ENCODE measurements around the gene SPACA9. TPM values are rescaled to one million over a fixed set of nuclear protein-coding genes. Genes with fewer than 3 reads are reported as not detected.

The SPACA9 gene
- total RNA-seq, 1 experiment from 2014 or later, result 1.3 TPM

- H4K91ac ChIP-seq (ENCODE audit: insufficient read length, low read depth, low read length), result no peak overlapping the region
- no peak overlapping the region for H3K27ac Mint-ChIP-seq
- no peaks in the 10 kb centered on the region for H3K27me3 ChIP-seq (ENCODE audit: insufficient read depth, low read length)
- H3K4me3 Mint-ChIP-seq, result no peak overlapping the region
- no peaks in the 10 kb centered on the region for H3K27me3 Mint-ChIP-seq (ENCODE audit: low read depth)
- no peaks in the 10 kb centered on the region for H3K79me1 ChIP-seq (ENCODE audit: insufficient read depth, low read depth, low read length, poor library complexity, severe bottlenecking)
- no peak overlapping the region for H3K9ac ChIP-seq (ENCODE audit: extremely low read depth, insufficient read length, low read length)
- TF ChIP-seq, protein P1, sequence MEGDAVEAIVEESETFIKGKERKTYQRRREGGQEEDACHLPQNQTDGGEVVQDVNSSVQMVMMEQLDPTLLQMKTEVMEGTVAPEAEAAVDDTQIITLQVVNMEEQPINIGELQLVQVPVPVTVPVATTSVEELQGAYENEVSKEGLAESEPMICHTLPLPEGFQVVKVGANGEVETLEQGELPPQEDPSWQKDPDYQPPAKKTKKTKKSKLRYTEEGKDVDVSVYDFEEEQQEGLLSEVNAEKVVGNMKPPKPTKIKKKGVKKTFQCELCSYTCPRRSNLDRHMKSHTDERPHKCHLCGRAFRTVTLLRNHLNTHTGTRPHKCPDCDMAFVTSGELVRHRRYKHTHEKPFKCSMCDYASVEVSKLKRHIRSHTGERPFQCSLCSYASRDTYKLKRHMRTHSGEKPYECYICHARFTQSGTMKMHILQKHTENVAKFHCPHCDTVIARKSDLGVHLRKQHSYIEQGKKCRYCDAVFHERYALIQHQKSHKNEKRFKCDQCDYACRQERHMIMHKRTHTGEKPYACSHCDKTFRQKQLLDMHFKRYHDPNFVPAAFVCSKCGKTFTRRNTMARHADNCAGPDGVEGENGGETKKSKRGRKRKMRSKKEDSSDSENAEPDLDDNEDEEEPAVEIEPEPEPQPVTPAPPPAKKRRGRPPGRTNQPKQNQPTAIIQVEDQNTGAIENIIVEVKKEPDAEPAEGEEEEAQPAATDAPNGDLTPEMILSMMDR (conservative IDR thresholded peaks at IDR 0.05), result no peak
- H3T11ph ChIP-seq (ENCODE audit: low read length), result no peak overlapping the region
- H3K9me3 Mint-ChIP-seq, result no peaks in the 10 kb centered on the region
- no peak overlapping the region for H3K23ac ChIP-seq (ENCODE audit: insufficient read length, low read depth, low read length)
- H4K8ac ChIP-seq (replicated peaks; ENCODE audit: insufficient read length, low read depth, low read length), result no peak overlapping the region
- H2BK120ac ChIP-seq (ENCODE audit: low read depth, low read length, poor library complexity, severe bottlenecking), result no peak overlapping the region
- DNase-seq, result no peak
- no peak overlapping the region for H2AK5ac ChIP-seq (ENCODE audit: insufficient read length, low read length)
- H3K4me2 ChIP-seq (ENCODE audit: insufficient read depth, insufficient read length, low read length), result no peak overlapping the region
- no peak overlapping the region for H3K4ac ChIP-seq (ENCODE audit: low read depth, low read length)
- no peak overlapping the region for H3K14ac ChIP-seq (ENCODE audit: insufficient read depth, low read length)
- no peak overlapping the region for H2BK20ac ChIP-seq (ENCODE audit: low read depth, low read length, poor library complexity, severe bottlenecking)
- H3K56ac ChIP-seq (ENCODE audit: insufficient read length, low read depth, low read length), result no peak overlapping the region
- no peaks in the 10 kb centered on the region for H3K36me3 Mint-ChIP-seq (ENCODE audit: insufficient read depth in 1 of 3, low read depth in 3 of 3)
- H4K20me1 ChIP-seq (ENCODE audit: control insufficient read depth, insufficient read depth, insufficient read length), result no peaks in the 10 kb centered on the region
- H2BK12ac ChIP-seq (ENCODE audit: insufficient read length, low read depth, low read length), result no peak overlapping the region
- no peak overlapping the region for H3K27ac ChIP-seq (ENCODE audit: insufficient read length, low read depth, low read length)
- no peaks in the 10 kb centered on the region for H3K23me2 ChIP-seq (ENCODE audit: insufficient read length, low read depth, low read length, poor library complexity, severe bottlenecking)
- H3K4me1 Mint-ChIP-seq, result peaks cover 13 to 27% of the 10 kb centered on the region in 2 experiments
- H3K79me2 ChIP-seq (ENCODE audit: insufficient read depth, low read length), result no peaks in the 10 kb centered on the region
- H3K18ac ChIP-seq (ENCODE audit: insufficient read length, low read depth, low read length), result no peak overlapping the region
- H3K4me1 ChIP-seq (ENCODE audit: insufficient read depth, low read length), result peaks cover 2% of the 10 kb centered on the region; the same call in 1 of the 2 replicates
- H4K5ac ChIP-seq (ENCODE audit: insufficient read length, low read depth, low read length), result no peak overlapping the region
- H2BK5ac ChIP-seq (ENCODE audit: insufficient read length, low read length), result no peak overlapping the region
- WGBS (ENCODE audit: extremely low coverage, insufficient read length, low lambda C conversion rate), result no CpG with 5 or more reads among the region's 12 CpGs
- H2AFZ ChIP-seq (ENCODE audit: low read length), result no peak overlapping the region
- H2BK15ac ChIP-seq (ENCODE audit: low read depth, low read length), result no peak overlapping the region
- no peaks in the 10 kb centered on the region for H3K9me3 ChIP-seq (ENCODE audit: control insufficient read depth, low read depth, low read length)
Observed at GRCh38 chr9:132846109-132846917, 32.4 kb upstream of the SPACA9 start.

Data from H9 (cell line).